K562 (cell line): ENCODE data around the gene PHKA2. TPM values are rescaled to one million over a fixed set of nuclear protein-coding genes. Genes with fewer than 3 reads are reported as not detected.

ENCODE experiments used
- ATF1 ChIP-seq, 2 experiments: fragments of 450-650 bp in 1 of 2; IDR thresholded peaks; 2 replicates each; pipeline ENCODE4 v1.6.1; 2016; ENCODE audit warnings: missing compliant biosample characterization in 1 of 2, missing genetic modification characterization in 1 of 2
- BCL6 ChIP-seq: fragments of 250-450 bp; sonication (Bioruptor Pico); IDR thresholded peaks from 2 replicates; pipeline ENCODE4 v1.4.0; 2020
- CHD2 ChIP-seq: IDR thresholded peaks from 2 replicates; pipeline ENCODE4 v1.6.1; 2011; ENCODE audit warnings: low read depth, low read length
- EGR1 ChIP-seq: fragments of 450-650 bp; conservative IDR thresholded peaks from 2 replicates; pipeline ENCODE4 v1.6.1; 2017; ENCODE audit warnings: mild to moderate bottlenecking
- FOXM1 ChIP-seq, 2 experiments: fragments of 450-650 bp in 1 of 2; sonication (generic) in 1 of 2; formaldehyde crosslinking in 1 of 2; IDR thresholded peaks; 2 replicates each; pipeline versions ENCODE4 v1.6.1 to v1.9.0; 2017 to 2022; ENCODE audit warnings: low read depth in 2 of 2, mild to moderate bottlenecking in 2 of 2, missing genetic modification reagents in 1 of 2, moderate library complexity in 1 of 2
- GABPB2 ChIP-seq: fragments of 250-450 bp; sonication (Bioruptor Pico); conservative IDR thresholded peaks from 2 replicates; pipeline ENCODE4 v1.5.1; 2021; ENCODE audit warnings: mild to moderate bottlenecking
- GTF2A2 ChIP-seq: IDR thresholded peaks from 2 replicates; pipeline ENCODE4 v1.6.1; 2016; ENCODE audit warnings: mild to moderate bottlenecking, missing genetic modification characterization, missing compliant biosample characterization
- HINFP ChIP-seq: fragments of 450-650 bp; conservative IDR thresholded peaks from 2 replicates; pipeline ENCODE4 v1.6.1; 2016; ENCODE audit warnings: missing genetic modification characterization, low read depth, mild to moderate bottlenecking, control low read depth, missing compliant biosample characterization
- KLF13 ChIP-seq: fragments of 450-650 bp; IDR thresholded peaks from 2 replicates; pipeline ENCODE4 v1.6.1; 2016; ENCODE audit warnings: missing genetic modification characterization, low read depth, mild to moderate bottlenecking, missing compliant biosample characterization, moderate library complexity, borderline replicate concordance
- KLF16 ChIP-seq: IDR thresholded peaks from 2 replicates; pipeline ENCODE4 v1.6.1; 2016; ENCODE audit warnings: antibody characterized with exemption
- LCOR ChIP-seq: sonication (generic); formaldehyde crosslinking; IDR thresholded peaks from 2 replicates; pipeline ENCODE4 v1.8.0; 2022; ENCODE audit warnings: mild to moderate bottlenecking, missing genetic modification reagents
- MEIS2 ChIP-seq: fragments of 450-650 bp; IDR thresholded peaks from 2 replicates; pipeline ENCODE4 v1.6.1; 2014; ENCODE audit warnings: mild to moderate bottlenecking; ENCODE audit not compliant: partially characterized antibody
- MTA2 ChIP-seq: fragments of 450-650 bp; IDR thresholded peaks from 2 replicates; pipeline ENCODE4 v1.6.1; 2016; ENCODE audit warnings: low read depth
- MTA3 ChIP-seq: fragments of 450-650 bp; formaldehyde crosslinking; IDR thresholded peaks from 2 replicates; pipeline ENCODE4 v1.6.1; 2017; ENCODE audit warnings: mild to moderate bottlenecking, borderline replicate concordance
- NEUROD1 ChIP-seq: fragments of 150-350 bp; IDR thresholded peaks from 2 replicates; pipeline ENCODE4 v1.6.1; 2014; ENCODE audit warnings: borderline replicate concordance, low read length, low read depth; ENCODE audit not compliant: partially characterized antibody
- PHF8 ChIP-seq: fragments of 200-600 bp; sonication (generic); IDR thresholded peaks from 2 replicates; pipeline ENCODE4 v1.6.1; 2012; ENCODE audit warnings: mixed run types, mild to moderate bottlenecking, inconsistent platforms, low read length, moderate library complexity, borderline replicate concordance
- POLR2H ChIP-seq: IDR thresholded peaks from 2 replicates; pipeline ENCODE4 v1.6.1; 2016; ENCODE audit warnings: missing genetic modification characterization, low read depth, mild to moderate bottlenecking, control low read depth, missing compliant biosample characterization, moderate library complexity
- PTRF ChIP-seq: fragments of 450-650 bp; IDR thresholded peaks from 2 replicates; pipeline ENCODE4 v1.6.1; 2016; ENCODE audit warnings: mild to moderate bottlenecking, missing genetic modification characterization, missing compliant biosample characterization
- PYGO2 ChIP-seq: fragments of 450-650 bp; IDR thresholded peaks from 2 replicates; pipeline ENCODE4 v1.6.1; 2016; ENCODE audit warnings: mild to moderate bottlenecking, missing genetic modification characterization, moderate library complexity, missing compliant biosample characterization
- RBFOX2 ChIP-seq: fragments of 200-400 bp; formaldehyde crosslinking; IDR thresholded peaks from 2 replicates; pipeline ENCODE4 v1.6.1; 2017; ENCODE audit warnings: low read depth, mild to moderate bottlenecking, low read length, moderate library complexity
- RBM22 ChIP-seq: fragments of 200-400 bp; formaldehyde crosslinking; IDR thresholded peaks from 2 replicates; pipeline ENCODE4 v1.6.1; 2018; ENCODE audit warnings: low read length, low read depth; ENCODE audit not compliant: poor library complexity, severe bottlenecking
- RFX5 ChIP-seq: IDR thresholded peaks from 2 replicates; pipeline ENCODE4 v1.6.1; 2011; ENCODE audit warnings: low read depth, mild to moderate bottlenecking, improper control_type of control experiment, low read length
- SRSF3 ChIP-seq: fragments of 200-400 bp; formaldehyde crosslinking; IDR thresholded peaks from 2 replicates; pipeline ENCODE4 v1.6.1; 2016; ENCODE audit warnings: mild to moderate bottlenecking, low read length, moderate library complexity; ENCODE audit not compliant: insufficient read depth
- STAT5A ChIP-seq: IDR thresholded peaks from 2 replicates; pipeline ENCODE4 v1.6.1; 2012; ENCODE audit warnings: low read length, inconsistent platforms, borderline replicate concordance
- ZNF197 ChIP-seq: fragments of 200-800 bp; sonication (Bioruptor generic); IDR thresholded peaks from 2 replicates; pipeline ENCODE4 v1.6.1; 2016; ENCODE audit warnings: low read depth, missing genetic modification characterization, missing compliant biosample characterization
- ZNF717 ChIP-seq: fragments of 250-450 bp; sonication (Bioruptor Pico); IDR thresholded peaks from 2 replicates; pipeline ENCODE4 v1.5.0; 2021
- ZNF764 ChIP-seq: fragments of 250-450 bp; sonication (Bioruptor Pico); IDR thresholded peaks from 2 replicates; pipeline ENCODE4 v1.4.0; 2020; ENCODE audit warnings: low read depth, mild to moderate bottlenecking, moderate library complexity
- ZSCAN32 ChIP-seq: fragments of 450-650 bp; formaldehyde crosslinking; IDR thresholded peaks from 2 replicates; pipeline ENCODE4 v1.4.0; 2020; ENCODE audit warnings: mild to moderate bottlenecking, moderate library complexity
- polyA plus RNA-seq, 8 experiments: library from polyadenylated mRNA; depleted of rRNA in 4 of 8; stranded (reverse) in 5 of 8; unstranded in 3 of 8; fragments of >200 nt; fragmentation: Nextera tagmentation in 2 of 8; fragmentation: Illumina TruSeq in 1 of 8; extraction: Ambion mirVana in 2 of 8; extraction: Trizol in 1 of 8; gene quantifications; 2 replicates each; pipeline versions ENCODE4 v1.2.1 to v1.2.3, GENCODE V29; 2011 to 2014; ENCODE audit warnings: inconsistent platforms in 1 of 8, missing spikeins in 1 of 8
- total RNA-seq, 7 experiments: library from RNA; depleted of rRNA in 6 of 7; stranded (reverse); fragments of >200 nt in 6 of 7; fragmentation: Illumina TruSeq in 2 of 7; extraction: Trizol in 2 of 7; gene quantifications; 2 replicates each; pipeline versions ENCODE4 v1.2.1 to v1.2.3, GENCODE V29; 2011 to 2021; ENCODE audit warnings: low replicate concordance in 1 of 7
- TF ChIP-seq, protein P1 (sequence below): sonication (generic); formaldehyde crosslinking; IDR thresholded peaks from 2 replicates; pipeline ENCODE4 v1.8.1; 2022; ENCODE audit warnings: missing genetic modification reagents

PHKA2 gene
- total and polyA plus RNA-seq, 9 of the 15 experiments (the other 6 are each of a cell fraction or from before 2014, with no cell fraction given): 2.8 to 33.1 (median 20.3) TPM

- TF ChIP-seq ZNF717 (CRISPR knock-in tag) (no peak), EGR1 (peak; percentile 74), LCOR (CRISPR knock-in tag) (no peak), NEUROD1 (no peak), STAT5A (no peak), SRSF3 (no peak), POLR2H (tag) (no peak), ATF1 (CRISPR knock-in tag; IDR thresholded peaks at IDR 0.05) (no peak), ATF1 (tag; IDR thresholded peaks at IDR 0.05) (no peak), RBFOX2 (peak; percentile 3; the same call in 1 of the 2 replicates), RBM22 (no peak), PHF8 (peak; percentile 57; the same call in 1 of the 2 replicates), ZNF197 (CRISPR knock-in tag) (no peak), ZNF764 (no peak), MTA2 (no peak), BCL6 (CRISPR knock-in tag) (no peak), CHD2 (peak; percentile 73), HINFP (tag) (no peak), KLF13 (tag) (no peak), PYGO2 (tag) (no peak), MEIS2 (no peak), PTRF (tag) (no peak), GABPB2 (no peak), KLF16 (no peak), ZSCAN32 (CRISPR knock-in tag) (no peak), FOXM1 (IDR thresholded peaks at IDR 0.05; ENCODE audit: low read depth) (no peak), FOXM1 (CRISPR knock-in tag; IDR thresholded peaks at IDR 0.05; ENCODE audit: low read depth) (no peak), GTF2A2 (tag) (no peak), RFX5 (no peak), MTA3 (no peak)
- TF ChIP-seq, protein P1, sequence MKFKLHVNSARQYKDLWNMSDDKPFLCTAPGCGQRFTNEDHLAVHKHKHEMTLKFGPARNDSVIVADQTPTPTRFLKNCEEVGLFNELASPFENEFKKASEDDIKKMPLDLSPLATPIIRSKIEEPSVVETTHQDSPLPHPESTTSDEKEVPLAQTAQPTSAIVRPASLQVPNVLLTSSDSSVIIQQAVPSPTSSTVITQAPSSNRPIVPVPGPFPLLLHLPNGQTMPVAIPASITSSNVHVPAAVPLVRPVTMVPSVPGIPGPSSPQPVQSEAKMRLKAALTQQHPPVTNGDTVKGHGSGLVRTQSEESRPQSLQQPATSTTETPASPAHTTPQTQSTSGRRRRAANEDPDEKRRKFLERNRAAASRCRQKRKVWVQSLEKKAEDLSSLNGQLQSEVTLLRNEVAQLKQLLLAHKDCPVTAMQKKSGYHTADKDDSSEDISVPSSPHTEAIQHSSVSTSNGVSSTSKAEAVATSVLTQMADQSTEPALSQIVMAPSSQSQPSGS (CRISPR knock-in tag): no peak
Measured at GRCh38 chrX:18983666-18984380, at the start of gene PHKA2 (continued).
